Stimulated activated CD4-positive, alpha-beta T cell treated with anti-CD3 and anti-CD28 coated beads, Interleukin-2, amount 100 ng/mL, for 4 hours (primary cell): Measurements from ENCODE around the gene CENPH.
"Not testable (repeated sequence)": the region's sequence is repeated elsewhere in the genome, so short reads cannot be mapped to it uniquely, and the experiment has no call there.

ENCODE experiments used
- DNase-seq: peaks from one replicate; pipeline ENCODE4 v3.0.0-alpha.2; 2020; ENCODE audit warnings: low read depth

CENPH gene

GRCh38 chr5:69255940-69256339 lies 66.6 kb downstream of the CENPH start:
- DNase-seq, result not testable (repeated sequence)

GRCh38 chr5:69257577-69257976 lies 68.2 kb downstream of the CENPH start:
- no peak for DNase-seq
